Skeletal muscle tissue (tissue), 4 donors: ENCODE data around the gene SHISA4. TPM values are rescaled to one million over a fixed set of nuclear protein-coding genes. Genes with fewer than 3 reads are reported as not detected.

ENCODE experiments used
- H3K27ac ChIP-seq: one replicate; pipeline ENCODE4 v1.7.0; 2013; ENCODE audit warnings: mild to moderate bottlenecking, low read depth, low read length, inconsistent platforms
- H3K27me3 ChIP-seq, 3 donors: one replicate each; pipeline ENCODE4 v1.7.0; 2013; ENCODE audit warnings: low read length in 3 of 3; ENCODE audit not compliant: control insufficient read depth in 3 of 3, insufficient read depth in 3 of 3
- H3K36me3 ChIP-seq, 3 donors: one replicate each; pipeline ENCODE4 v1.7.0; 2013; ENCODE audit warnings: low read length in 3 of 3; ENCODE audit not compliant: control insufficient read depth in 3 of 3, insufficient read depth in 3 of 3
- H3K4me1 ChIP-seq, 3 donors: one replicate each; pipeline ENCODE4 v1.7.0; 2013; ENCODE audit warnings: low read length in 3 of 3, mild to moderate bottlenecking in 3 of 3; ENCODE audit not compliant: control insufficient read depth in 3 of 3, insufficient read depth in 3 of 3
- H3K4me3 ChIP-seq, 3 donors: one replicate each; pipeline ENCODE4 v1.7.0; 2013; ENCODE audit warnings: low read length in 3 of 3
- H3K9ac ChIP-seq, 3 donors: one replicate each; pipeline ENCODE4 v1.7.0; 2013; ENCODE audit warnings: low read length in 3 of 3, mild to moderate bottlenecking in 3 of 3, moderate library complexity in 2 of 3, low read depth in 1 of 3
- H3K9me3 ChIP-seq, 3 donors: one replicate each; pipeline ENCODE4 v1.7.0; 2013; ENCODE audit warnings: low read length in 3 of 3; ENCODE audit not compliant: control insufficient read depth in 3 of 3
- total RNA-seq: library from RNA; depleted of rRNA; stranded (reverse); fragments of >200 nt; gene quantifications from one replicate; pipeline ENCODE4 v1.2.3, GENCODE V29; 2014
- donor health status: Osteomylitis.

Gene SHISA4
- total RNA-seq, 1 donor from 2014 or later: 50.1 TPM

- peaks cover 38 to 64% (median 44%) of the 10 kb centered on the region in 3 donors for H3K4me1 ChIP-seq
- no peak overlapping the region for H3K4me3 ChIP-seq
- H3K27me3 ChIP-seq: no peaks in the 10 kb centered on the region
- H3K36me3 ChIP-seq: peaks cover 0 to 2% (median 0%) of the 10 kb centered on the region in 3 donors
- H3K27ac ChIP-seq: peak overlapping the region; percentile 63
- peak overlapping the region in 1 of 3 donors; percentile 65 for H3K9ac ChIP-seq
- no peaks in the 10 kb centered on the region for H3K9me3 ChIP-seq
Observed at GRCh38 chr1:201918343-201918742, 29.6 kb downstream of the SHISA4 start.

- Histone ChIP-seq H3K27ac (peak overlapping the region; percentile 33), H3K9ac (no peak overlapping the region), H3K4me1 (peaks cover 25 to 45% (median 31%) of the 10 kb centered on the region in 3 donors), H3K27me3 (no peaks in the 10 kb centered on the region), H3K36me3 (peaks cover 0 to 2% (median 0%) of the 10 kb centered on the region in 3 donors), H3K9me3 (no peaks in the 10 kb centered on the region), H3K4me3 (no peak overlapping the region)
Observed at GRCh38 chr1:201921952-201922558, 33.4 kb downstream of the SHISA4 start.

GRCh38 chr1:201925301-201925567 lies 36.5 kb downstream of the SHISA4 start:
- Histone ChIP-seq H3K36me3 (peaks cover 0 to 8% (median 4%) of the 10 kb centered on the region in 3 donors), H3K9ac (no peak overlapping the region)

GRCh38 chr1:201925981-201926645 lies 37.4 kb downstream of the SHISA4 start:
- no peak overlapping the region for H3K4me3 ChIP-seq
- H3K9ac ChIP-seq: no peak overlapping the region
- H3K4me1 ChIP-seq: peaks cover 14 to 23% (median 23%) of the 10 kb centered on the region in 3 donors
- no peaks in the 10 kb centered on the region for H3K9me3 ChIP-seq
- H3K27ac ChIP-seq: peak overlapping the region; percentile 15
- peaks cover 0 to 8% (median 8%) of the 10 kb centered on the region in 3 donors for H3K36me3 ChIP-seq
- H3K27me3 ChIP-seq: no peaks in the 10 kb centered on the region

More at GRCh38 chr1:201925301-201925567, 36.5 kb downstream of the SHISA4 start:
- H3K9me3 ChIP-seq: no peaks in the 10 kb centered on the region
- H3K27me3 ChIP-seq: no peaks in the 10 kb centered on the region
- peaks cover 14 to 23% (median 20%) of the 10 kb centered on the region in 3 donors for H3K4me1 ChIP-seq
- H3K4me3 ChIP-seq: no peak overlapping the region
- H3K27ac ChIP-seq: no peak overlapping the region

- Histone ChIP-seq H3K36me3 (peaks cover 0 to 15% (median 8%) of the 10 kb centered on the region in 3 donors), H3K9ac (no peak overlapping the region), H3K9me3 (no peaks in the 10 kb centered on the region), H3K27ac (no peak overlapping the region), H3K4me3 (no peak overlapping the region), H3K4me1 (peaks cover 16 to 27% (median 23%) of the 10 kb centered on the region in 3 donors), H3K27me3 (no peaks in the 10 kb centered on the region)
Observed at GRCh38 chr1:201928266-201928665, 39.6 kb downstream of the SHISA4 start.

- Histone ChIP-seq H3K27me3 (no peaks in the 10 kb centered on the region), H3K36me3 (peaks cover 0 to 15% (median 8%) of the 10 kb centered on the region in 3 donors), H3K4me3 (no peak overlapping the region), H3K9me3 (no peaks in the 10 kb centered on the region), H3K4me1 (peaks cover 21 to 32% (median 31%) of the 10 kb centered on the region in 3 donors), H3K9ac (no peak overlapping the region), H3K27ac (no peak overlapping the region)
Observed at GRCh38 chr1:201930137-201930536, 41.4 kb downstream of the SHISA4 start.

GRCh38 chr1:201930803-201931202 lies 42.1 kb downstream of the SHISA4 start:
- H3K36me3 ChIP-seq: peaks cover 0 to 15% (median 8%) of the 10 kb centered on the region in 3 donors
- H3K9ac ChIP-seq: no peak overlapping the region
- H3K27ac ChIP-seq: no peak overlapping the region
- H3K9me3 ChIP-seq: no peaks in the 10 kb centered on the region
- no peak overlapping the region for H3K4me3 ChIP-seq
- H3K4me1 ChIP-seq: peaks cover 20 to 28% (median 27%) of the 10 kb centered on the region in 3 donors
- no peaks in the 10 kb centered on the region for H3K27me3 ChIP-seq

- H3K9me3 ChIP-seq: no peaks in the 10 kb centered on the region
- H3K4me3 ChIP-seq: no peak overlapping the region
- peaks cover 0 to 17% (median 8%) of the 10 kb centered on the region in 3 donors for H3K36me3 ChIP-seq
- H3K4me1 ChIP-seq: peaks cover 22 to 38% (median 25%) of the 10 kb centered on the region in 3 donors
- no peak overlapping the region for H3K9ac ChIP-seq
- H3K27me3 ChIP-seq: no peaks in the 10 kb centered on the region
- peak overlapping the region; percentile 23 for H3K27ac ChIP-seq
Observed at GRCh38 chr1:201933840-201934430, 45.2 kb downstream of the SHISA4 start.

GRCh38 chr1:201937624-201938213 lies 49.0 kb downstream of the SHISA4 start:
- H3K4me3 ChIP-seq: no peak overlapping the region
- H3K4me1 ChIP-seq: peaks cover 34 to 52% (median 42%) of the 10 kb centered on the region in 3 donors
- H3K9ac ChIP-seq: no peak overlapping the region

More at GRCh38 chr1:201937624-201938213, 49.0 kb downstream of the SHISA4 start:
- Histone ChIP-seq H3K9me3 (no peaks in the 10 kb centered on the region), H3K27me3 (no peaks in the 10 kb centered on the region), H3K36me3 (peaks cover 0 to 2% (median 0%) of the 10 kb centered on the region in 3 donors), H3K27ac (peak overlapping the region; percentile 80)
